DMS 273 (cell line): ENCODE results near the gene FAM110A.

ENCODE experiments used
- DNase-seq: peaks from one replicate; lab custom pipeline; 2025; ENCODE audit not compliant: unreplicated experiment; lab: John Stamatoyannopoulos, UW

The FAM110A gene

GRCh38 chr20:870758-871157, 37.2 kb downstream of the FAM110A start:
- DNase-seq = no peak

- no peak for DNase-seq
Measured at GRCh38 chr20:871436-871835, 37.9 kb downstream of the FAM110A start.

GRCh38 chr20:871948-872347, 38.4 kb downstream of the FAM110A start:
- no peak for DNase-seq

- DNase-seq = peak; percentile 19
Measured at GRCh38 chr20:872855-873520, 39.5 kb downstream of the FAM110A start.

DNA sequence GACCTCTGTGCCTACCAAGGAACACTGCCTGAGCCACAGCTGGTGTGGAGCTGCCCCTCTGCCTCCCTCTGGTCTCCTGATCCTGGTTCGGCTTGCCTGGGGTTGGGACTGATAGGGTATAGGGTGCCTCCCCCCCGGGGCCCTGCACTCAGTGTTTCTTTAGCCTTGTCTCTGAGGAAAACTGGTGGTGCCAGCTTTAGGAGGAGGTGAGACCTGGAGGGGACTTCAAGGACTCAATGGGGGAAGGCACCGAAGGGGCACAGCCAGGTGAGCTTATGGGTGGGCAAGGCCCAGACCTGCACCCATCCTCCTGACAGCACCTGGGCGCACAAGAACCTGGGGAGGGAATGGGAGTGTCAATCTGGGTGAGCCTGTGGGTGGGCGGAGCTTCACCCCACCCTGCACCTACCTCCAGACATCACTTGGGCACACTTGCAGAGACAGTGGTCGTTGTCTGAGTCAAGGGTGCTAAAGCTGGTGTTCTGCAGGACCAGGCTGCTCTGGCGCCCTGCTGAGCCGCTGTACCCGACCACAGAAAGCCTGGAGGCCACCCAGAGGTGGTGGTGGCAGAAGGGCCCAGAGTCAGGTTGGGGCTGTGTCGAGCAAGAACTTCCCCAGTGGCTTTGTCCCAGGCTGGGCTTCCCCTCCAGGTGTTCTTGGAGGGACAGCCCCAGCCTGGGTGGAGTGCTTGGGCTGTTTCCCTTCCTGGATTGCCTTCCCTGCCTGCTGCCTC, 40.5 kb downstream of the FAM110A start:
- no peak for DNase-seq

DNA sequence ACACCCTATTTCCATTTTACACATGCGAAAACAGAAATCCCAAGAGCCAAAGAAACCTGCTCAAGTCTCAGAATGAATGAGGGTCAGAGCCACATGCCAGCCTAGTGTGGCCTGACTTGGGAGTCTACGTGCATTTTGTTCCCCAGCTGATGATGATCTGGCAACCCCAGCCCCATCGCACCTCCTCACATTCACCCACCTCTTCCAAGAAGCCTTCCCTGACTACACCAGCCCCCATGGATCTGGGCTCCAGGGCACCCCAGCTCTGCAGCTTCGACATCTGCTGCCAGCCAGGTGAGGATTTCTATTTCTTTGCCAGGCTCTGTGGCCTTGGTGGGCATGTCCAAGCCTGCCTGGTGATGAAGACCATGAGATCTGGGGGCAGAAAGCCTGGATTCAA, 41.6 kb downstream of the FAM110A start:
- peak; percentile 62 for DNase-seq

GRCh38 chr20:877814-878213, 44.3 kb downstream of the FAM110A start:
- DNase-seq = no peak

- peak; percentile 20 for DNase-seq
Measured at GRCh38 chr20:878511-879307, 45.2 kb downstream of the FAM110A start.

GRCh38 chr20:879626-880025, 46.1 kb downstream of the FAM110A start:
- no peak for DNase-seq

GRCh38 chr20:881051-881782, 47.7 kb downstream of the FAM110A start:
- no peak for DNase-seq

GRCh38 chr20:881783-882144, 48.2 kb downstream of the FAM110A start:
- DNase-seq = no peak

GRCh38 chr20:884983-885952, 51.8 kb downstream of the FAM110A start:
- DNase-seq = peak; percentile 88

DNA sequence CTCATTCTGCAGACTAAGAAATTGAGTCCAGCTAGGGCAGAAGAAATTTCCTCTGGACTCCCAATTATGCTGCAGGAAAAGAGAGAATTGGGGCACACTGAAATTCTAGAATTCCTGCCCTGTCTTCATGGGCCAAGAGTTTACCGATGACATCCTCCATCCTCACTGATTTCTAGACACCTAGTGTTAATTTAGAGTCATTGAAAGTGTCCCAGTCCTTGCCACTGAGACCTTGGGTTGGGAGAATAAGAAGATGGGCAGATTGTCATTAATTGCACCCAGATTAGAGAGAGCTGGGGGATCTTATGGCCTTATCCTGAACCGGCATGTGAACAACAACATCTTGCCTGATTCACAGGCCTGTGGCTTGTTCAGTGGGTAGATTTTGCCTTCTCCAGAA, 53.6 kb downstream of the FAM110A start:
- no peak for DNase-seq

- DNase-seq = no peak
Measured at GRCh38 chr20:888057-888456, 54.5 kb downstream of the FAM110A start.

DNA sequence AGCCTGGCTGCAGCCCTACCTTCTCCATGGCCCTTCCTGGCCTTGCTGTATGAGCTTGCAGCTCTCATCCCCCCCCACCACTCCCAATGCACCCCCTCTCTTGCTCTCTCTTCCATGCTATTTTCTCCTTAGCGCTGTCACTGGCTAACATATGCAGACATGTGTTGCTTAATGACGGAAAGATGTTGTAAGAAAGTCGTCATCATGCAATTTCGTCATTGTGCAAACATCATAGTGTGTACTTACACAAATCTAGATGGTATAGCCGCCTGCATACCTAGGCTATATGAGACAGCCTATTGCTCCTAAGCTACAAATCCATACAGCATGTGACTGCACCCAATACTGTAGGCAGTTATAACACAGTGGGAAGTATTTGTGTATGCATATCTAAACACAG, 55.6 kb downstream of the FAM110A start:
- no peak for DNase-seq

GRCh38 chr20:889932-890463, 56.5 kb downstream of the FAM110A start:
- DNase-seq = no peak

GRCh38 chr20:890666-891057, 57.1 kb downstream of the FAM110A start:
- DNase-seq = no peak

GRCh38 chr20:891058-891705, 57.7 kb downstream of the FAM110A start:
- no peak for DNase-seq

DNA sequence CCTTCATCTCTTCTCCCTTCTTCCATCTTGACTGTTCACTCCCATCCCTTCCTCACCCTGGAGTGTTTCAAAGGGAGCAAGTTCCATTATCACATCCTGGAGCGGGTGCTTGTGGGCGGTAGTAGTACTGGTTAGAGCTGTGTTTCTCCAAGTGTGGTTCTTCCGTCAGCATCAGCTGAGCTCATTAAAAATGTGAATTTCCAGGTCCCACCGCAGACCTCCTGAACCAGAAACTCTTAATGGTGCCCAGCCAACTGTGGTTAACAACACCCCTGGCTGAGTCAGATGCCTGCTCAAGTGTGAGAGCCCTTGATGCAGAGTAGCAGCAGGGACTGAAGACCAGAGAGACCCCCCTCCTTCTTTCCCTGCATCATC, 58.2 kb downstream of the FAM110A start:
- DNase-seq = no peak
